VCaP (cell line): ENCODE measurements around the gene PDE4D.

Experiments used
- H3K27ac ChIP-seq: fragments of 450-650 bp; 2 replicates; pipeline ENCODE4 v1.5.1; 2017
- TF ChIP-seq, protein P1 (sequence below): fragments of 450-650 bp; conservative IDR thresholded peaks from 2 replicates; pipeline ENCODE4 v1.5.1; 2017; ENCODE audit warnings: mild to moderate bottlenecking, moderate library complexity

Gene PDE4D

GRCh38 chr5:59769041-59769360 is 124.5 kb downstream of the PDE4D start:
- TF ChIP-seq, protein P1, sequence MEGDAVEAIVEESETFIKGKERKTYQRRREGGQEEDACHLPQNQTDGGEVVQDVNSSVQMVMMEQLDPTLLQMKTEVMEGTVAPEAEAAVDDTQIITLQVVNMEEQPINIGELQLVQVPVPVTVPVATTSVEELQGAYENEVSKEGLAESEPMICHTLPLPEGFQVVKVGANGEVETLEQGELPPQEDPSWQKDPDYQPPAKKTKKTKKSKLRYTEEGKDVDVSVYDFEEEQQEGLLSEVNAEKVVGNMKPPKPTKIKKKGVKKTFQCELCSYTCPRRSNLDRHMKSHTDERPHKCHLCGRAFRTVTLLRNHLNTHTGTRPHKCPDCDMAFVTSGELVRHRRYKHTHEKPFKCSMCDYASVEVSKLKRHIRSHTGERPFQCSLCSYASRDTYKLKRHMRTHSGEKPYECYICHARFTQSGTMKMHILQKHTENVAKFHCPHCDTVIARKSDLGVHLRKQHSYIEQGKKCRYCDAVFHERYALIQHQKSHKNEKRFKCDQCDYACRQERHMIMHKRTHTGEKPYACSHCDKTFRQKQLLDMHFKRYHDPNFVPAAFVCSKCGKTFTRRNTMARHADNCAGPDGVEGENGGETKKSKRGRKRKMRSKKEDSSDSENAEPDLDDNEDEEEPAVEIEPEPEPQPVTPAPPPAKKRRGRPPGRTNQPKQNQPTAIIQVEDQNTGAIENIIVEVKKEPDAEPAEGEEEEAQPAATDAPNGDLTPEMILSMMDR: no peak
- peak overlapping the region; percentile 83 for H3K27ac ChIP-seq

- H3K27ac ChIP-seq: peak overlapping the region; percentile 83
- TF ChIP-seq, protein P1: no peak
Measured at GRCh38 chr5:59768152-59769040, 125.1 kb downstream of the PDE4D start.

DNA sequence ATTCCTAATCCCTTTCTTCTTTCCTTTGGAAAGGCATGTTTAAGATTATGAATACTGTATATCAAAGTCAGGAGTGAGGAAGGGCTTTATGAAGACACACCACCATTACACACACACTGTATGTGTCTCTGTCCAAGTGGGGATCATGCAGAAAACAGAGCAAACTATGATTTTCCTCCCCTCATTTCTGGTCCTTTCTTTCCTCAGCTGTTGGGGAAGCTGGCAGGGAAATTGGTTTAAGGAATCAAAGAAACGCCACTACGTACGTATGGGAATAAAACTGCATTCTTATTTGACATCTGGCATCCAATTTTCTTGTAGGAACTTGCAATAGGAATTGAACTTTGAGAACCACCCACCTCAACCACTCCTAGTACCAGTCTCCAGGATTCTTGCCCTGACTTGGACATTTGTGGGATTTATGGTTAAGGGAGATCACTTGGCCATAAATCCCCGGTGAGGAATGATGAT is 125.8 kb downstream of the PDE4D start:
- H3K27ac ChIP-seq: peak overlapping the region; percentile 83

GRCh38 chr5:59767211-59767605 is 126.3 kb downstream of the PDE4D start:
- TF ChIP-seq, protein P1: no peak
- H3K27ac ChIP-seq: peak overlapping the region; percentile 83

More for the DNA sequence above, 125.8 kb downstream of the PDE4D start:
- TF ChIP-seq, protein P1: no peak

GRCh38 chr5:59766427-59767210 is 126.9 kb downstream of the PDE4D start:
- TF ChIP-seq, protein P1: no peak
- peak overlapping the region; percentile 83 for H3K27ac ChIP-seq

GRCh38 chr5:59765446-59765845 is 128.1 kb downstream of the PDE4D start:
- TF ChIP-seq, protein P1: no peak
- no peak overlapping the region for H3K27ac ChIP-seq

- H3K27ac ChIP-seq: no peak overlapping the region
- TF ChIP-seq, protein P1: no peak
Measured at GRCh38 chr5:59764361-59764760, 129.2 kb downstream of the PDE4D start.
